Glutamatergic neuron (in vitro differentiated cells): ENCODE data around the gene NOP16. TPM values are rescaled to one million over a fixed set of nuclear protein-coding genes. Genes with fewer than 3 reads are reported as not detected.

ENCODE experiments used
- DNase-seq: peaks from one replicate; pipeline ENCODE4 v3.0.0; 2022
- H3K27ac Mint-ChIP-seq: one replicate; pipeline ENCODE4 v1.8.0; 2020; ENCODE audit warnings: mild to moderate bottlenecking, mixed read lengths, inconsistent platforms; ENCODE audit not compliant: unreplicated experiment
- H3K27me3 Mint-ChIP-seq: one replicate; pipeline ENCODE4 v1.8.0; 2020; ENCODE audit warnings: mild to moderate bottlenecking, moderate library complexity, mixed read lengths, inconsistent platforms; ENCODE audit not compliant: unreplicated experiment
- H3K36me3 Mint-ChIP-seq: one replicate; pipeline ENCODE4 v1.8.0; 2020; ENCODE audit warnings: mild to moderate bottlenecking, mixed read lengths, inconsistent platforms; ENCODE audit not compliant: unreplicated experiment
- H3K4me1 Mint-ChIP-seq: one replicate; pipeline ENCODE4 v1.8.0; 2020; ENCODE audit warnings: mild to moderate bottlenecking, low read depth, mixed read lengths, inconsistent platforms; ENCODE audit not compliant: unreplicated experiment
- H3K4me3 Mint-ChIP-seq: one replicate; pipeline ENCODE4 v1.8.0; 2020; ENCODE audit warnings: mild to moderate bottlenecking, mixed read lengths, inconsistent platforms; ENCODE audit not compliant: unreplicated experiment
- H3K9me3 Mint-ChIP-seq: one replicate; pipeline ENCODE4 v1.8.0; 2020; ENCODE audit warnings: mild to moderate bottlenecking, moderate library complexity, mixed read lengths, inconsistent platforms; ENCODE audit not compliant: unreplicated experiment
- CTCF ChIP-seq: fragments of 200-600 bp; sonication (generic); IDR thresholded peaks from one replicate; pipeline ENCODE4 v1.5.0; 2021; ENCODE audit not compliant: partially characterized antibody, unreplicated experiment
- microRNA-seq: library from miRNA; unstranded; fragments of <30 nt; microRNA quantifications from one replicate; pipeline ENCODE4, GENCODE V29; 2020; ENCODE audit not compliant: unreplicated experiment
- total RNA-seq: library from RNA; stranded (reverse); fragmentation: NEBNext Ultra II Directional; extraction: Animal tissue kit (Norgen Biotek cat#: 25700); gene quantifications from one replicate; pipeline ENCODE4 v1.2.1, GENCODE V29; 2021; ENCODE audit not compliant: unreplicated experiment

NOP16 gene
- total RNA-seq, 1 donor from 2014 or later = 18.6 TPM

- Mint-ChIP-seq H3K4me1 (no peaks in the 10 kb centered on the region), H3K36me3 (no peaks in the 10 kb centered on the region), H3K9me3 (no peaks in the 10 kb centered on the region), H3K27me3 (peaks cover 2% of the 10 kb centered on the region), H3K4me3 (no peak overlapping the region), H3K27ac (no peak overlapping the region)
- no peak for DNase-seq
- no peak for TF ChIP-seq CTCF
Measured at GRCh38 chr5:176341325-176342157, 46.9 kb downstream of the NOP16 start.

- H3K27ac Mint-ChIP-seq = no peak overlapping the region
- H3K4me1 Mint-ChIP-seq = no peaks in the 10 kb centered on the region
- H3K27me3 Mint-ChIP-seq = peaks cover 2% of the 10 kb centered on the region
- H3K9me3 Mint-ChIP-seq = no peaks in the 10 kb centered on the region
- no peaks in the 10 kb centered on the region for H3K36me3 Mint-ChIP-seq
- H3K4me3 Mint-ChIP-seq = no peak overlapping the region
- TF ChIP-seq CTCF = no peak
- no peak for DNase-seq
Measured at GRCh38 chr5:176339304-176339703, 49.1 kb downstream of the NOP16 start.

GRCh38 chr5:176337913-176338312 is 50.5 kb downstream of the NOP16 start:
- no peak overlapping the region for H3K27ac Mint-ChIP-seq
- peaks cover 2% of the 10 kb centered on the region for H3K27me3 Mint-ChIP-seq
- DNase-seq = no peak
- no peaks in the 10 kb centered on the region for H3K9me3 Mint-ChIP-seq
- H3K4me3 Mint-ChIP-seq = no peak overlapping the region
- no peaks in the 10 kb centered on the region for H3K4me1 Mint-ChIP-seq
- no peak for TF ChIP-seq CTCF
- H3K36me3 Mint-ChIP-seq = peaks cover 7% of the 10 kb centered on the region

GRCh38 chr5:176334031-176334770 is 54.2 kb downstream of the NOP16 start:
- no peak overlapping the region for H3K4me3 Mint-ChIP-seq
- no peak overlapping the region for H3K27ac Mint-ChIP-seq
- DNase-seq = no peak
- H3K9me3 Mint-ChIP-seq = no peaks in the 10 kb centered on the region
- peaks cover 2% of the 10 kb centered on the region for H3K27me3 Mint-ChIP-seq
- TF ChIP-seq CTCF = no peak
- peaks cover 7% of the 10 kb centered on the region for H3K36me3 Mint-ChIP-seq
- H3K4me1 Mint-ChIP-seq = no peaks in the 10 kb centered on the region

Small RNAs within 50 kb of the gene (microRNA-seq; reads per million reads assigned to microRNA genes)
- gene MIR1271 = 4.3 reads per million, percentile 29 among the genes with 10 or more reads in this experiment

Other genes starting within 250 kb of the NOP16 start
- 35.2 TPM for gene SIMC1, start 150.2 kb downstream of the NOP16 start, total RNA-seq
- 203 TPM for gene KIAA1191, start 26.8 kb downstream of the NOP16 start, total RNA-seq
- 34.7 TPM for gene ARL10, start 23.1 kb downstream of the NOP16 start, total RNA-seq
- gene HIGD2A, start 153 bp upstream of the NOP16 start, total RNA-seq = 103 TPM
- 83.8 TPM for gene CLTB, start 27.9 kb upstream of the NOP16 start, total RNA-seq
- gene FAF2, start 59.8 kb upstream of the NOP16 start, total RNA-seq = 52.9 TPM
- 322 TPM for gene RNF44, start 148.8 kb upstream of the NOP16 start, total RNA-seq
- 0.29 TPM for gene CDHR2, start 160.7 kb upstream of the NOP16 start, total RNA-seq
- 72.3 TPM for gene GPRIN1, start 221.6 kb upstream of the NOP16 start, total RNA-seq
- 3.7 TPM for gene SNCB, start 241.9 kb upstream of the NOP16 start, total RNA-seq
- not detected for gene EIF4E1B, start 242.1 kb upstream of the NOP16 start, total RNA-seq